Measurements from ENCODE around the gene RET.

RET gene

GRCh38 chr10:43044961-43045621 lies 31.8 kb upstream of the RET start:
- peak in 1 of 2 experiments; percentile 11 for DNase-seq

GRCh38 chr10:43045631-43046287 lies 31.1 kb upstream of the RET start:
- peak; percentile 37 to 48 for DNase-seq

GRCh38 chr10:43046288-43046991 lies 30.4 kb upstream of the RET start:
- DNase-seq: no peak

- DNase-seq: no peak
These were observed 29.4 kb upstream of the RET start for GRCh38 chr10:43047288-43047970.

GRCh38 chr10:43048301-43049051 lies 28.4 kb upstream of the RET start:
- DNase-seq: no peak

GRCh38 chr10:43049081-43049551 lies 27.8 kb upstream of the RET start:
- no peak for DNase-seq

GRCh38 chr10:43050011-43050410 lies 26.9 kb upstream of the RET start:
- DNase-seq: no peak

GRCh38 chr10:43053825-43054224 lies 23.0 kb upstream of the RET start:
- DNase-seq: no peak

GRCh38 chr10:43054593-43054992 lies 22.3 kb upstream of the RET start:
- DNase-seq: no peak

- DNase-seq: no peak
These were observed 21.7 kb upstream of the RET start for GRCh38 chr10:43055217-43055616.

GRCh38 chr10:43055991-43056567 lies 20.8 kb upstream of the RET start:
- DNase-seq: no peak

- DNase-seq: no peak
These were observed 20.3 kb upstream of the RET start for GRCh38 chr10:43056568-43057011.

- DNase-seq: no peak
These were observed 19.6 kb upstream of the RET start for GRCh38 chr10:43057231-43057711.

GRCh38 chr10:43057831-43058340 lies 19.0 kb upstream of the RET start:
- no peak for DNase-seq

GRCh38 chr10:43058716-43059335 lies 18.0 kb upstream of the RET start:
- DNase-seq: no peak

- DNase-seq: no peak
These were observed 17.5 kb upstream of the RET start for GRCh38 chr10:43059336-43059720.

- no peak for DNase-seq
These were observed 17.0 kb upstream of the RET start for GRCh38 chr10:43059828-43060227.

- DNase-seq: no peak
These were observed 16.6 kb upstream of the RET start for GRCh38 chr10:43060291-43060690.

GRCh38 chr10:43061331-43061730 lies 15.5 kb upstream of the RET start:
- DNase-seq: no peak

- no peak for DNase-seq
These were observed 15.1 kb upstream of the RET start for GRCh38 chr10:43061760-43062159.

- no peak for DNase-seq
These were observed 14.3 kb upstream of the RET start for GRCh38 chr10:43062402-43063160.

All from Kasumi-1 (cell line).